Upper lobe of left lung (tissue), 6 donors: Measurements from ENCODE around the gene TLE1. TPM values are rescaled to one million over a fixed set of nuclear protein-coding genes. Genes with fewer than 3 reads are reported as not detected.
"Not testable (repeated sequence)": the region's sequence is repeated elsewhere in the genome, so short reads cannot be mapped to it uniquely, and the experiment has no call there.

Source experiments
- ATAC-seq, 2 donors: fragments of 200-7000 bp; cut with Tn5 transposase; one replicate each; pipeline ENCODE4 v1.9.1; 2022; ENCODE audit warnings: mild to moderate bottlenecking in 2 of 2, moderate library complexity in 2 of 2; ENCODE audit not compliant: low FRiP score in 2 of 2
- DNase-seq, 2 donors: peaks; one replicate each; pipeline ENCODE4 v3.0.0-alpha.2; 2019 to 2020
- H3K27ac ChIP-seq, 4 donors: fragments of 200-600 bp; sonication (generic); one replicate each; pipeline ENCODE4 v1.5.1; 2016 to 2019
- H3K27me3 ChIP-seq, 4 donors: fragments of 200-600 bp; sonication (generic); one replicate each; pipeline ENCODE4 v1.5.1; 2017 to 2019
- H3K36me3 ChIP-seq, 4 donors: fragments of 200-600 bp; sonication (generic); one replicate each; pipeline ENCODE4 v1.5.1; 2016 to 2019
- H3K4me1 ChIP-seq, 4 donors: fragments of 200-600 bp; sonication (generic); one replicate each; pipeline ENCODE4 v1.5.1; 2018 to 2019
- H3K4me3 ChIP-seq, 4 donors: fragments of 200-600 bp; sonication (generic); one replicate each; pipeline ENCODE4 v1.5.1; 2017 to 2019; ENCODE audit warnings: mild to moderate bottlenecking in 2 of 4, moderate library complexity in 1 of 4
- H3K9me3 ChIP-seq, 4 donors: fragments of 200-600 bp; sonication (generic); one replicate each; pipeline ENCODE4 v1.5.1; 2018 to 2019
- CTCF ChIP-seq, 6 experiments: fragments of 450-650 bp in 4 of 6; fragments of 200-600 bp in 2 of 6; sonication (generic) in 2 of 6; IDR thresholded peaks; one replicate each; pipeline ENCODE4 v1.5.1; 2016 to 2019; ENCODE audit warnings: antibody characterized with exemption in 6 of 6
- EP300 ChIP-seq, 4 donors: sonication (generic); formaldehyde crosslinking; IDR thresholded peaks; one replicate each; pipeline ENCODE4 v1.5.1; 2017; ENCODE audit warnings: antibody characterized with exemption in 4 of 4, control low read depth in 2 of 4
- POLR2A ChIP-seq, 4 donors: fragments of 450-650 bp; IDR thresholded peaks; one replicate each; pipeline ENCODE4 v1.5.1; 2016 to 2017; ENCODE audit warnings: antibody characterized with exemption in 4 of 4, mild to moderate bottlenecking in 2 of 4
- POLR2AphosphoS5 ChIP-seq, 2 donors: sonication (generic); formaldehyde crosslinking; IDR thresholded peaks; one replicate each; pipeline ENCODE4 v1.5.1; 2017; ENCODE audit warnings: antibody characterized with exemption in 2 of 2
- WGBS, 2 donors: methylation state at CpG; one replicate each; pipeline ENCODE4 v1.1.5; 2017 to 2018; 5-methylcytosine and 5-hydroxymethylcytosine counted together
- total RNA-seq, 6 donors: library from RNA; depleted of rRNA in 4 of 6; stranded (reverse); fragments of >200 nt in 4 of 6; gene quantifications; one replicate each; pipeline versions ENCODE4 v1.1.0 to v1.2.1, GENCODE V29; 2016 to 2021
- donor health status: DM: no; HTN: no; CAD: no; lungs with moderate emphysema.
- donor health status: DM: no; HTN: yes; CAD: no; lungs with severe emphysema.

Gene TLE1
- total RNA-seq, 6 donors from 2014 or later = 17.3 to 55.5 (median 27.6) TPM

- H3K27ac ChIP-seq = no peak overlapping the region
- ATAC-seq = no peak
- no peak for TF ChIP-seq POLR2AphosphoS5 (IDR thresholded peaks at IDR 0.05)
- no peak for TF ChIP-seq CTCF (IDR thresholded peaks at IDR 0.05)
- TF ChIP-seq POLR2A (IDR thresholded peaks at IDR 0.05) = no peak
- no peak for TF ChIP-seq EP300 (IDR thresholded peaks at IDR 0.05)
- no peaks in the 10 kb centered on the region for H3K36me3 ChIP-seq
- no peak for DNase-seq
- H3K4me1 ChIP-seq = peaks cover 6 to 27% (median 14%) of the 10 kb centered on the region in 4 donors
- WGBS, 2 donors = 58 to 63% methylated on average over 6 of the region's 6 CpGs
- H3K9me3 ChIP-seq = no peaks in the 10 kb centered on the region
- no peaks in the 10 kb centered on the region for H3K27me3 ChIP-seq
- no peak overlapping the region for H3K4me3 ChIP-seq
Observed at GRCh38 chr9:81693671-81694378, 4.5 kb upstream of the TLE1 start.

GRCh38 chr9:81690251-81690851 lies 1.0 kb upstream of the TLE1 start:
- Histone ChIP-seq H3K27ac (peak overlapping the region in 2 of 4 donors; percentile 82 to 86), H3K4me3 (peak overlapping the region in 3 of 4 donors; percentile 69 to 88 (median 77)), H3K4me1 (peaks cover 14 to 60% (median 34%) of the 10 kb centered on the region in 4 donors), H3K36me3 (no peaks in the 10 kb centered on the region), H3K27me3 (no peaks in the 10 kb centered on the region), H3K9me3 (no peaks in the 10 kb centered on the region)
- DNase-seq = peak in 1 of 2 donors; percentile 71
- TF ChIP-seq EP300 (IDR thresholded peaks at IDR 0.05) = no peak
- peak in 1 of 2 donors; percentile 7 for TF ChIP-seq POLR2AphosphoS5 (IDR thresholded peaks at IDR 0.05)
- ATAC-seq = no peak
- WGBS, 2 donors = 10 to 14% methylated on average over 23 of the region's 23 CpGs

GRCh38 chr9:81689093-81689342 lies 329 bp downstream of the TLE1 start:
- H3K36me3 ChIP-seq, H3K9me3 ChIP-seq, H3K27me3 ChIP-seq, DNase-seq, ATAC-seq: not testable (repeated sequence)
- Histone ChIP-seq H3K4me1 (peaks cover 12 to 50% (median 35%) of the 10 kb centered on the region in 4 donors), H3K27ac (peak overlapping the region; percentile 82 to 86 (median 85)), H3K4me3 (peak overlapping the region; percentile 69 to 88 (median 74))
- peak in 1 of 4 donors; percentile 38 for TF ChIP-seq POLR2A (IDR thresholded peaks at IDR 0.05)
- 1% methylated on average over 16 of the region's 21 CpGs; no CpG with 5 or more reads in 1 of the 2 donors for WGBS, 2 donors

GRCh38 chr9:81688262-81689092 lies 870 bp downstream of the TLE1 start:
- not testable (repeated sequence) for H3K9me3 ChIP-seq, H3K36me3 ChIP-seq, H3K27me3 ChIP-seq
- Histone ChIP-seq H3K4me1 (peaks cover 13 to 47% (median 35%) of the 10 kb centered on the region in 4 donors), H3K27ac (peak overlapping the region; percentile 82 to 86 (median 85)), H3K4me3 (peak overlapping the region; percentile 69 to 88 (median 74))
- DNase-seq (peak; percentile 70 to 93), ATAC-seq (peak; percentile 50 to 66)
- 0% methylated on average over 2 to 13 of the region's 107 CpGs for WGBS, 2 donors
- TF ChIP-seq POLR2A (IDR thresholded peaks at IDR 0.05) (peak in 1 of 4 donors; percentile 44), POLR2AphosphoS5 (IDR thresholded peaks at IDR 0.05) (peak; percentile 12 to 68)

- DNase-seq (peak; percentile 32 to 80), ATAC-seq (no peak)
- Histone ChIP-seq H3K36me3 (no peaks in the 10 kb centered on the region), H3K27me3 (no peaks in the 10 kb centered on the region), H3K9me3 (no peaks in the 10 kb centered on the region), H3K27ac (peak overlapping the region; percentile 82 to 86 (median 85)), H3K4me1 (peaks cover 21 to 55% (median 39%) of the 10 kb centered on the region in 4 donors), H3K4me3 (peak overlapping the region; percentile 69 to 88 (median 74))
- 1 to 2% methylated on average over 29 to 37 of the region's 51 CpGs for WGBS, 2 donors
- no peak for TF ChIP-seq CTCF (IDR thresholded peaks at IDR 0.05)
- peak in 1 of 2 donors; percentile 5 for TF ChIP-seq POLR2AphosphoS5 (IDR thresholded peaks at IDR 0.05)
Observed at GRCh38 chr9:81687521-81688261, 1.7 kb downstream of the TLE1 start.
